ENCODE data around the gene SLC66A2. TPM values are rescaled to one million over a fixed set of nuclear protein-coding genes. Genes with fewer than 3 reads are reported as not detected.

Gene SLC66A2
- total RNA-seq, 1 experiment from 2014 or later, result 19.5 TPM

GRCh38 chr18:79964330-79965118 lies 13.1 kb upstream of the SLC66A2 start, which contains the start of gene HSBP1L1:
Gene HSBP1L1 (plus strand): TSS chr18:79964643. CDS start chr18:79964736, 93 bp downstream.
- Mint-ChIP-seq H3K9me3 (ENCODE audit: unreplicated experiment) (no peaks in the 10 kb centered on the region), H3K4me3 (ENCODE audit: unreplicated experiment) (peak within 1 kb of the TSS; percentile 75), H3K36me3 (ENCODE audit: insufficient read depth, unreplicated experiment) (peaks cover 25% of the 10 kb centered on the region), H3K27me3 (ENCODE audit: insufficient read depth, unreplicated experiment) (no peaks in the 10 kb centered on the region), H3K27ac (ENCODE audit: unreplicated experiment) (peak within 1 kb of the TSS; percentile 85), H3K4me1 (ENCODE audit: low read depth, unreplicated experiment) (peaks cover 7% of the 10 kb centered on the region)
- CTCF ChIA-PET, result no interaction called here
- POLR2A ChIA-PET, result interaction anchor here (1.0 kb wide), 1 partner anchor 183 kb away, joined by 4 read pairs; no protein-coding TSS in a partner anchor
- no TSS peak for BruUV-seq (replicated peaks)
- no peaks in the 10 kb centered on the region for H3K27me3 ChIP-seq (replicated peaks; ENCODE audit: control insufficient read depth, insufficient read depth, low read length)
- no peaks in the 10 kb centered on the region for H3K36me3 ChIP-seq (ENCODE audit: control insufficient read depth, insufficient read depth, low read length)
- TF ChIP-seq CTCF (IDR thresholded peaks at IDR 0.05; ENCODE audit: insufficient read depth in 1 of 2, low read depth in 1 of 2, low read length in 1 of 2, severe bottlenecking in 1 of 2, unreplicated experiment in 1 of 2), result no peak
- peak within 1 kb of the TSS; percentile 67 for H3K4me3 ChIP-seq (ENCODE audit: low read depth, low read length)
- intact Hi-C loops (cut with micrococcal nuclease; ENCODE audit: unreplicated experiment), result loop anchor here (1.0 to 10.0 kb wide), 2 partner anchors 24 to 290 kb away; partner anchors contain the start of genes CTDP1 and TXNL4A
- peak; percentile 78 to 85 for DNase-seq
- H3K9me3 ChIP-seq, result no peaks in the 10 kb centered on the region
- peaks cover 7% of the 10 kb centered on the region; the same call in 1 of the 2 replicates for H3K4me1 ChIP-seq

GRCh38 chr18:79963658-79964329 lies 12.3 kb upstream of the SLC66A2 start:
- Histone ChIP-seq H3K27me3 (replicated peaks; ENCODE audit: control insufficient read depth, insufficient read depth, low read length) (no peaks in the 10 kb centered on the region), H3K4me3 (ENCODE audit: low read depth, low read length) (peak overlapping the region; percentile 67), H3K36me3 (ENCODE audit: control insufficient read depth, insufficient read depth, low read length) (no peaks in the 10 kb centered on the region), H3K4me1 (peaks cover 7% of the 10 kb centered on the region; the same call in 1 of the 2 replicates), H3K9me3 (no peaks in the 10 kb centered on the region)
- CTCF ChIA-PET, result no interaction called here
- intact Hi-C loops (cut with micrococcal nuclease; ENCODE audit: unreplicated experiment), result loop anchor here (10.0 kb wide), 1 partner anchor 289 kb away; the partner anchor contains the start of gene CTDP1
- Mint-ChIP-seq H3K4me3 (ENCODE audit: unreplicated experiment) (peak overlapping the region; percentile 7), H3K9me3 (ENCODE audit: unreplicated experiment) (no peaks in the 10 kb centered on the region), H3K36me3 (ENCODE audit: insufficient read depth, unreplicated experiment) (peaks cover 25% of the 10 kb centered on the region), H3K27ac (ENCODE audit: unreplicated experiment) (no peak overlapping the region), H3K27me3 (ENCODE audit: insufficient read depth, unreplicated experiment) (no peaks in the 10 kb centered on the region), H3K4me1 (ENCODE audit: low read depth, unreplicated experiment) (peaks cover 7% of the 10 kb centered on the region)
- no peak for TF ChIP-seq CTCF (IDR thresholded peaks at IDR 0.05; ENCODE audit: insufficient read depth in 1 of 2, low read depth in 1 of 2, low read length in 1 of 2, severe bottlenecking in 1 of 2, unreplicated experiment in 1 of 2)
- no peak for DNase-seq
- BruUV-seq (replicated peaks), result no TSS peak
- POLR2A ChIA-PET, result interaction anchor here (1.0 kb wide), 1 partner anchor 184 kb away, joined by 4 read pairs; no protein-coding TSS in a partner anchor
